Sigmoid colon (tissue), 7 donors: ENCODE measurements around the gene SBF2. TPM values are rescaled to one million over a fixed set of nuclear protein-coding genes. Genes with fewer than 3 reads are reported as not detected.

Experiments used
- DNase-seq: peaks from one replicate; pipeline ENCODE4 v3.0.0-alpha.2; 2019
- H3K27ac ChIP-seq, 4 donors: fragments of 200-600 bp; sonication (generic); one replicate each; pipeline ENCODE4 v1.5.1; 2016 to 2019; ENCODE audit warnings: mild to moderate bottlenecking in 1 of 4
- H3K27me3 ChIP-seq, 3 donors: fragments of 200-600 bp; sonication (generic); one replicate each; pipeline ENCODE4 v1.5.1; 2019; ENCODE audit warnings: mild to moderate bottlenecking in 1 of 3
- H3K36me3 ChIP-seq, 4 donors: fragments of 200-600 bp; sonication (generic); one replicate each; pipeline ENCODE4 v1.5.1; 2016 to 2019
- H3K4me1 ChIP-seq, 4 donors: fragments of 200-600 bp; sonication (generic); one replicate each; pipeline ENCODE4 v1.5.1; 2017 to 2019
- H3K4me3 ChIP-seq, 4 donors: fragments of 200-600 bp; sonication (generic); one replicate each; pipeline ENCODE4 v1.5.1; 2017 to 2019; ENCODE audit warnings: mild to moderate bottlenecking in 2 of 4, moderate library complexity in 1 of 4
- H3K9me3 ChIP-seq, 4 donors: fragments of 200-600 bp in 3 of 4; sonication (generic) in 3 of 4; one replicate each; pipeline versions ENCODE4 v1.5.1 to v1.6.1; 2013 to 2019
- EP300 ChIP-seq, 4 donors: sonication (generic); formaldehyde crosslinking; IDR thresholded peaks; one replicate each; pipeline ENCODE4 v1.6.1; 2017; ENCODE audit warnings: antibody characterized with exemption in 4 of 4
- POLR2A ChIP-seq, 2 donors: fragments of 450-650 bp; IDR thresholded peaks; one replicate each; pipeline ENCODE4 v1.6.1; 2016; ENCODE audit warnings: antibody characterized with exemption in 2 of 2, mild to moderate bottlenecking in 2 of 2, moderate library complexity in 2 of 2
- POLR2AphosphoS5 ChIP-seq, 4 donors: sonication (generic); formaldehyde crosslinking; IDR thresholded peaks; one replicate each; pipeline ENCODE4 v1.6.1; 2017; ENCODE audit warnings: antibody characterized with exemption in 4 of 4
- WGBS, 2 donors: extraction: QIAGEN DNeasy Blood & Tissue Kit; methylation state at CpG; one replicate each; pipeline ENCODE4 v1.1.7; 2013; 5-methylcytosine and 5-hydroxymethylcytosine counted together
- intact Hi-C: fragments of 100-400 bp; cut with DNase I; formaldehyde crosslinking; loops from one replicate; pipeline ENCODE4 v1.15.1; 2023
- polyA plus RNA-seq, 3 donors: library from polyadenylated mRNA; stranded (reverse); fragments of 200-250 nt; gene quantifications; one replicate each; pipeline ENCODE4 v1.2.3, GENCODE V29; 2013
- total RNA-seq, 4 donors: library from RNA; depleted of rRNA; stranded (reverse); fragments of >200 nt; gene quantifications; one replicate each; pipeline ENCODE4 v1.1.0, GENCODE V29; 2016
- TF ChIP-seq, protein P1 (sequence below), 4 experiments: fragments of 450-650 bp in 3 of 4; fragments of 200-600 bp in 1 of 4; IDR thresholded peaks; one replicate each; pipeline ENCODE4 v1.5.1; 2016 to 2019; ENCODE audit warnings: antibody characterized with exemption in 4 of 4, mild to moderate bottlenecking in 3 of 4, moderate library complexity in 2 of 4
- donor health status: healthy with polysubstance abuse.
- donor health status: Bipolar disorder and iron deficiency.
- donor health status: healthy.

Gene SBF2
- total RNA-seq (10 to 100 TPM; 47.1 to 67.5 (median 59.5) TPM), polyA plus RNA-seq (10 to 100 TPM in 2 of 3 donors, 1 to 10 TPM in 1; 9.5 to 14.4 (median 12.0) TPM)

DNA sequence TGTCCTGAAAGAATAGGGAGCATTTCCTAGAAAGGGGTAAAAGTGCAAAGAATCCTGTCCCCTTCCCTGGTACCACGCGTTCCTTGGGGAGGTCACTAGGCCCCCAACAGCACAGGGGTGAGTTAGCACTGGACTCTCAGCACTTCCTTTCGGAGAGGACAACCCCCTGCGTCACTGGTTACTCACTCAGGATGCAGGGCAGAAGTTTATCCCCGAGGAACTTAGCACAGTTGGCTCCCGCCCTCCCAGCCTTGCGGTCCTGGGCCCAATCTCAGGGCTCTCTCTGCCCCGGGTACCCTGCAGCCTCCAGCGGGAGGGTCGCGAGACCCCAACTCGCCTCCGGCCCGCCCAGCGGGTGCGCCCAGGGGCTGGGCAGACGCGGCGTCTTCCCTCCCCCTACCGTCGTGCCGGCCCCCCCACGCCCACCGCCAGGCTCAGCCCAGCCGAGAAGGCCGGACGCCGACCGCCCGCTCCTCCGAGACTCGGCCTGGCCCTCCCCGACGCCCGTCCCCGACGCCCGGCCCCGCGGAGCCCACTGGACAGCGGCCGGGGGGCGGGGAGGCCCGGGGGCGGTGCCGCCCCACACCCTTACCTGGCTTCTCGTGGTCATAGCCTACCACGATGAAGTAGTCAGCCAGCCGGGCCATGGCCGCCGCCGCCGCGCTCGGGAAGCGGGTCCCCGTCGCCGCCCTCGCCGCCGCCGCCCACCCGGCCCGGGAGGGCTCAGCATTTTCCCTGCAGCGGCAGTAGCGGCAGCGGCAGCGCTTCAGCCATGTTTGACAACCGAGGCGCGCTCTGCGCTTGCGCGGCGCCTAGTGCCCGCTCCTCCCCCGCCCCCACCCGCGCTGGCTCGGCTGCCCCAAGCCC, at the start of gene SBF2:
Gene SBF2, minus strand, starts transcription at position 797 of the 867 bp plus-strand sequence. Its CDS starts 150 bp downstream, at position 647.
- Histone ChIP-seq H3K9me3 (no peaks in the 10 kb centered on the region), H3K4me1 (peaks cover 0 to 55% (median 37%) of the 10 kb centered on the region in 4 donors), H3K27ac (peak within 1 kb of the TSS; percentile 98 to 99 (median 98)), H3K4me3 (peak within 1 kb of the TSS; percentile 86 to 99 (median 92)), H3K36me3 (no peaks in the 10 kb centered on the region), H3K27me3 (no peaks in the 10 kb centered on the region)
- whole genome bisulfite sequencing, 2 donors, result 1% methylated on average over 81 of the region's 81 CpGs
- TF ChIP-seq EP300 (IDR thresholded peaks at IDR 0.05), result peak in 2 of 4 donors; percentile 24 to 47
- TF ChIP-seq POLR2AphosphoS5 (IDR thresholded peaks at IDR 0.05), result peak; percentile 74 to 93 (median 88)
- TF ChIP-seq, protein P1, sequence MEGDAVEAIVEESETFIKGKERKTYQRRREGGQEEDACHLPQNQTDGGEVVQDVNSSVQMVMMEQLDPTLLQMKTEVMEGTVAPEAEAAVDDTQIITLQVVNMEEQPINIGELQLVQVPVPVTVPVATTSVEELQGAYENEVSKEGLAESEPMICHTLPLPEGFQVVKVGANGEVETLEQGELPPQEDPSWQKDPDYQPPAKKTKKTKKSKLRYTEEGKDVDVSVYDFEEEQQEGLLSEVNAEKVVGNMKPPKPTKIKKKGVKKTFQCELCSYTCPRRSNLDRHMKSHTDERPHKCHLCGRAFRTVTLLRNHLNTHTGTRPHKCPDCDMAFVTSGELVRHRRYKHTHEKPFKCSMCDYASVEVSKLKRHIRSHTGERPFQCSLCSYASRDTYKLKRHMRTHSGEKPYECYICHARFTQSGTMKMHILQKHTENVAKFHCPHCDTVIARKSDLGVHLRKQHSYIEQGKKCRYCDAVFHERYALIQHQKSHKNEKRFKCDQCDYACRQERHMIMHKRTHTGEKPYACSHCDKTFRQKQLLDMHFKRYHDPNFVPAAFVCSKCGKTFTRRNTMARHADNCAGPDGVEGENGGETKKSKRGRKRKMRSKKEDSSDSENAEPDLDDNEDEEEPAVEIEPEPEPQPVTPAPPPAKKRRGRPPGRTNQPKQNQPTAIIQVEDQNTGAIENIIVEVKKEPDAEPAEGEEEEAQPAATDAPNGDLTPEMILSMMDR (IDR thresholded peaks at IDR 0.05), result no peak
- TF ChIP-seq POLR2A (IDR thresholded peaks at IDR 0.05), result peak; percentile 64 to 65
- DNase-seq, result peak; percentile 95
- intact Hi-C loops, result loop anchor here (1.0 kb wide), 1 partner anchor 9 kb away; no protein-coding TSS in a partner anchor

DNA sequence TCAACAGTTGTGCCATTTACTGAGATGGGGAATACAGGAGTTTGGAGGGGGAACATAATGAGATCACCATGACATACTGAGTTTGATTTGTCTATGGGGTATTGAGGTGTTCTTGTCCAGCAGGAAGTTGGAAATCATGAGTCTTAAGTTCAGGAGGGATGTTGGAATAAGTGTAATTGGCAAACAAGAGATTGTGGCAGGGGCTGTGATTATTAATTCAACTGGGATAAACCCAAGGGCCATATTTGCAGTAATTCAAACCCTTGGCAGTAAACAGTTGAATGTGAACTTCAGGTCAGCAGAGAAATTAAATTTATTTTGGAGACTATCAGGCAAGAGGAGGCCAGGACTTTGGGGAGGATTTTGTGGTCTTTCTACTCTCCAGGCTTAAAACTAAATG, 44.3 kb upstream of the SBF2 start:
- no peaks in the 10 kb centered on the region for H3K27me3 ChIP-seq
- H3K27ac ChIP-seq, result no peak overlapping the region
- DNase-seq, result no peak
- H3K4me3 ChIP-seq, result no peak overlapping the region
- H3K4me1 ChIP-seq, result no peaks in the 10 kb centered on the region
- intact Hi-C loops, result no loop called here
- H3K9me3 ChIP-seq, result no peaks in the 10 kb centered on the region
- TF ChIP-seq POLR2A (IDR thresholded peaks at IDR 0.05) (no peak), POLR2AphosphoS5 (IDR thresholded peaks at IDR 0.05) (no peak), EP300 (IDR thresholded peaks at IDR 0.05) (no peak)
- TF ChIP-seq, protein P1 (IDR thresholded peaks at IDR 0.05), result no peak
- H3K36me3 ChIP-seq, result no peaks in the 10 kb centered on the region

DNA sequence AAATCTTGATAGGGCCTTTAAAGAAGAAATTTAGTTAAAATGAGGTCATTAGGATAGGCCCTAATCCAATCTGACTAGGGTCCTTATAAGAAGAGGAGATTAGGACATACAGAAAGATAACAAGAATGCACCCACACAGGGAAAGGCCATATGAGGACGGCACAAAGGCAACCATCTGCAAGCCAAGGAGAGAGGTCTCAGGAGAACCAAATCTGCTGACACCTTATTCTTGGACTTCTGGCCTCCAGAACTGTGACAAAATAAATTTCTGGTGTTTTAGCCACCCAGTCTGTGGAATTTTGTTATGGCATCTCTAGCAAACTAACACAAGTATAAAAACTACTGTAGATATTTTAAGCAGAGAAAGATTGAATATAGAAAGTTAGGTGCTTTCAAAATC, 39.5 kb upstream of the SBF2 start:
- intact Hi-C loops, result no loop called here
- Histone ChIP-seq H3K36me3 (no peaks in the 10 kb centered on the region), H3K27ac (no peak overlapping the region), H3K9me3 (no peaks in the 10 kb centered on the region), H3K27me3 (no peaks in the 10 kb centered on the region), H3K4me1 (peaks cover 0 to 13% (median 7%) of the 10 kb centered on the region in 4 donors), H3K4me3 (no peak overlapping the region)
- DNase-seq, result no peak
- no peak for TF ChIP-seq POLR2AphosphoS5 (IDR thresholded peaks at IDR 0.05)
- 88 to 90% methylated on average over 1 of the region's 1 CpG for WGBS, 2 donors

DNA sequence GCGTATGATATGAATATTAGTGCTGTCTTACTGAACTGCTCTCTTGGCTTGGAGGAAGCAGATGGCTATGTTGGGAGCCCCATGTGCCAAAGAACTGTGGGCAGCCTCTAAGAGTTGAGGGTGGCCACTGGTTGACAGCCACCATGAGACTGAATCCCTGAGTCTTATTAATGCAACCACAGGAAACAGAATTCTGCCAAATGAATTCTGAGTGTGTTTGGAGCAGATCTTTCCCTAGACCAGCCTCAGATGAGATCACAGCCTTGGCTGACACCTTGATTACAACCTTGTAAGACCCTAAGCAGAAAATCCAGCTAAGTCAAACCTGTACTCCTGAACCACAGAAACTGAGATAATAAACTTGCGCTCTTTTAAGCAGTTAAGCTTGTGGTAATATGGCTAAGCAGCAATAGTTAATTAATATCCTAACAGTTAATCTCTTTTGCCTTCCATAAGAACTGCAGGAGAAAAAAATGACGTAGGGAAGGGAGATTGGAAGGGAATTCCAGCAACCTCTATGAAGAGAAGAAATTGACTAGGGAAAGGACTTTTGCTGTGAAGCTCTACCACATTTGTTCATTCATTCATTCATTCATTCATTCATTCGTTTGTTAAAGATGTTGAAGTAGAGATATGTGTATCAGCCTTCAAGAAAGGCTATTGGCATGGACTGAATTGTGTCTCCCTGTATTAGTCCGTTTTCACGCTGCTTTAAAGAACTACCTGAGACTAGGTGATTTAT, 37.7 kb upstream of the SBF2 start:
- Histone ChIP-seq H3K36me3 (no peaks in the 10 kb centered on the region), H3K27ac (no peak overlapping the region), H3K4me1 (peaks cover 0 to 29% (median 23%) of the 10 kb centered on the region in 4 donors), H3K9me3 (no peaks in the 10 kb centered on the region), H3K4me3 (no peak overlapping the region), H3K27me3 (no peaks in the 10 kb centered on the region)
- intact Hi-C loops, result no loop called here
- TF ChIP-seq POLR2A (IDR thresholded peaks at IDR 0.05), result no peak
- TF ChIP-seq POLR2AphosphoS5 (IDR thresholded peaks at IDR 0.05), result no peak
- TF ChIP-seq, protein P1 (IDR thresholded peaks at IDR 0.05), result no peak
- TF ChIP-seq EP300 (IDR thresholded peaks at IDR 0.05), result no peak
- no peak for DNase-seq
- 89 to 92% methylated on average over 6 of the region's 6 CpGs for WGBS, 2 donors

DNA sequence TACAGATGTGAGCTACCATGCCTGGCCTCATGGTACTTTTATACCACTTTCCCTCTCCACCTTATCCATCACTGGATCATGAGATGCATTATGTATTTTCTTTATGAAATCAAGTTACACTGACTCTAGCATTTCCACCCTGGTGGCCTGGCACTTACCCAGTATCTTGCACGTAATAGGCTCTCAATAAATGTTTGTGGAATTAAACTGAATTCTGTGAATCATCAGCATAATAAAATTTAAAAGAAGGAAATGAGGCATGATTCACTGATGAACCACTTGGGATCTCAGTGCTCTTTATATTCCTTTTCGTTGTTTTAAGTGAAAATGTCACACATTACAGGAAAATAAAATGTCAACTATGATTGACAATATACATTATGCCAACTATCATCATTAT, 35.9 kb upstream of the SBF2 start:
- Histone ChIP-seq H3K36me3 (no peaks in the 10 kb centered on the region), H3K27ac (no peak overlapping the region), H3K27me3 (no peaks in the 10 kb centered on the region), H3K9me3 (no peaks in the 10 kb centered on the region), H3K4me1 (peaks cover 0 to 47% (median 41%) of the 10 kb centered on the region in 4 donors), H3K4me3 (no peak overlapping the region)
- TF ChIP-seq POLR2A (IDR thresholded peaks at IDR 0.05), result no peak
- TF ChIP-seq POLR2AphosphoS5 (IDR thresholded peaks at IDR 0.05), result peak in 1 of 4 donors; percentile 6
- intact Hi-C loops, result loop anchor here (10.0 kb wide), 1 partner anchor 345 kb away; no protein-coding TSS in a partner anchor
- DNase-seq, result no peak
- WGBS, 2 donors, result 56 to 63% methylated on average over 2 of the region's 2 CpGs
